ENCODE results near the gene ANKRD33B.

Gene ANKRD33B

GRCh38 chr5:10652606-10653005, 88.7 kb downstream of the ANKRD33B start:
- no peaks in the 10 kb centered on the region for H3K9me2 ChIP-seq (replicated peaks; ENCODE audit: insufficient read depth, low read length)
- H3K4me2 ChIP-seq (ENCODE audit: low read depth, low read length), result no peak overlapping the region
- H4K20me1 ChIP-seq (ENCODE audit: insufficient read depth, low read length), result no peaks in the 10 kb centered on the region
- H2AFZ ChIP-seq (ENCODE audit: low read length), result no peak overlapping the region
- no peak overlapping the region for H3K4me3 ChIP-seq (ENCODE audit: low read length)
- no peaks in the 10 kb centered on the region for H3F3A ChIP-seq (ENCODE audit: insufficient read depth, low read length)
- TF ChIP-seq EZH2 (optimal IDR thresholded peaks at IDR 0.05; ENCODE audit: low read depth, low read length) (no peak), CTCF (IDR thresholded peaks at IDR 0.05; ENCODE audit: low read length) (no peak), EZH2phosphoT487 (IDR thresholded peaks at IDR 0.05; ENCODE audit: low read length) (no peak)
- peaks cover 4% of the 10 kb centered on the region for H3K79me2 ChIP-seq (ENCODE audit: low read length)
- H3K9ac ChIP-seq (ENCODE audit: low read length), result no peak overlapping the region
- no peaks in the 10 kb centered on the region for H3K4me1 ChIP-seq (ENCODE audit: low read length)
- no peaks in the 10 kb centered on the region for H3K9me3 ChIP-seq (replicated peaks; ENCODE audit: insufficient read depth, low read length)
- no peaks in the 10 kb centered on the region for H3K36me3 ChIP-seq (replicated peaks; ENCODE audit: insufficient read depth, low read length)
- no peak for DNase-seq
- H3K27me3 ChIP-seq (replicated peaks; ENCODE audit: insufficient read depth, low read length), result no peaks in the 10 kb centered on the region
- H3K27ac ChIP-seq (ENCODE audit: low read length), result no peak overlapping the region

GRCh38 chr5:10653043-10653442, 89.2 kb downstream of the ANKRD33B start:
- H3K27me3 ChIP-seq (replicated peaks; ENCODE audit: insufficient read depth, low read length), result no peaks in the 10 kb centered on the region
- no peaks in the 10 kb centered on the region for H4K20me1 ChIP-seq (ENCODE audit: insufficient read depth, low read length)
- H3K9me2 ChIP-seq (replicated peaks; ENCODE audit: insufficient read depth, low read length), result no peaks in the 10 kb centered on the region
- no peaks in the 10 kb centered on the region for H3K36me3 ChIP-seq (replicated peaks; ENCODE audit: insufficient read depth, low read length)
- no peaks in the 10 kb centered on the region for H3K9me3 ChIP-seq (replicated peaks; ENCODE audit: insufficient read depth, low read length)
- no peak for DNase-seq
- no peaks in the 10 kb centered on the region for H3F3A ChIP-seq (ENCODE audit: insufficient read depth, low read length)
- H3K27ac ChIP-seq (ENCODE audit: low read length), result no peak overlapping the region
- no peak for TF ChIP-seq EZH2 (optimal IDR thresholded peaks at IDR 0.05; ENCODE audit: low read depth, low read length)
- no peak for TF ChIP-seq EZH2phosphoT487 (IDR thresholded peaks at IDR 0.05; ENCODE audit: low read length)
- no peak for TF ChIP-seq CTCF (IDR thresholded peaks at IDR 0.05; ENCODE audit: low read length)
- no peak overlapping the region for H3K4me2 ChIP-seq (ENCODE audit: low read depth, low read length)
- H3K4me1 ChIP-seq (ENCODE audit: low read length), result no peaks in the 10 kb centered on the region
- no peak overlapping the region for H3K9ac ChIP-seq (ENCODE audit: low read length)
- no peaks in the 10 kb centered on the region; the same call in 1 of the 2 replicates for H3K79me2 ChIP-seq (ENCODE audit: low read length)
- H3K4me3 ChIP-seq (ENCODE audit: low read length), result no peak overlapping the region
- H2AFZ ChIP-seq (ENCODE audit: low read length), result no peak overlapping the region

- Histone ChIP-seq H3K9me2 (replicated peaks; ENCODE audit: insufficient read depth, low read length) (no peaks in the 10 kb centered on the region), H3K4me1 (ENCODE audit: low read length) (no peaks in the 10 kb centered on the region), H3K9me3 (replicated peaks; ENCODE audit: insufficient read depth, low read length) (no peaks in the 10 kb centered on the region), H4K20me1 (ENCODE audit: insufficient read depth, low read length) (no peaks in the 10 kb centered on the region), H2AFZ (ENCODE audit: low read length) (no peak overlapping the region), H3F3A (ENCODE audit: insufficient read depth, low read length) (no peaks in the 10 kb centered on the region), H3K79me2 (ENCODE audit: low read length) (no peaks in the 10 kb centered on the region), H3K9ac (ENCODE audit: low read length) (no peak overlapping the region), H3K4me3 (ENCODE audit: low read length) (no peak overlapping the region), H3K36me3 (replicated peaks; ENCODE audit: insufficient read depth, low read length) (no peaks in the 10 kb centered on the region), H3K27me3 (replicated peaks; ENCODE audit: insufficient read depth, low read length) (no peaks in the 10 kb centered on the region), H3K4me2 (ENCODE audit: low read depth, low read length) (no peak overlapping the region), H3K27ac (ENCODE audit: low read length) (no peak overlapping the region)
- TF ChIP-seq EZH2 (optimal IDR thresholded peaks at IDR 0.05; ENCODE audit: low read depth, low read length), result no peak
- no peak for TF ChIP-seq EZH2phosphoT487 (IDR thresholded peaks at IDR 0.05; ENCODE audit: low read length)
- TF ChIP-seq CTCF (IDR thresholded peaks at IDR 0.05; ENCODE audit: low read length), result no peak
- DNase-seq, result no peak
Observed at GRCh38 chr5:10653751-10654400, 90.0 kb downstream of the ANKRD33B start.

Data from MM.1S (cell line).